ENCODE measurements around the gene DNAJB8. TPM values are rescaled to one million over a fixed set of nuclear protein-coding genes. Genes with fewer than 3 reads are reported as not detected.

The DNAJB8 gene
- total RNA-seq, 1 experiment from 2014 or later: not detected

- Mint-ChIP-seq H3K27ac (no peak overlapping the region), H3K4me1 (peaks cover 18 to 26% of the 10 kb centered on the region in 2 experiments), H3K4me3 (no peak overlapping the region), H3K36me3 (ENCODE audit: insufficient read depth in 1 of 3, low read depth in 3 of 3) (no peaks in the 10 kb centered on the region), H3K27me3 (ENCODE audit: low read depth) (peaks cover 66% of the 10 kb centered on the region), H3K9me3 (no peaks in the 10 kb centered on the region)
- H3K9me3 ChIP-seq (ENCODE audit: control insufficient read depth, low read depth, low read length): no peaks in the 10 kb centered on the region
- no peak overlapping the region; the same call in 1 of the 2 replicates for H3K14ac ChIP-seq (ENCODE audit: insufficient read depth, low read length)
- no peak overlapping the region for H4K91ac ChIP-seq (ENCODE audit: insufficient read length, low read depth, low read length)
- H4K8ac ChIP-seq (replicated peaks; ENCODE audit: insufficient read length, low read depth, low read length): no peak overlapping the region
- no peak overlapping the region for H3K27ac ChIP-seq (ENCODE audit: insufficient read length, low read depth, low read length)
- peaks cover 10% of the 10 kb centered on the region; the same call in 1 of the 2 replicates for H3K27me3 ChIP-seq (ENCODE audit: insufficient read depth, low read length)
- no peak overlapping the region for H3K18ac ChIP-seq (ENCODE audit: insufficient read length, low read depth, low read length)
- H4K20me1 ChIP-seq (ENCODE audit: control insufficient read depth, insufficient read depth, insufficient read length): no peaks in the 10 kb centered on the region
- H2AFZ ChIP-seq (ENCODE audit: low read length): no peak overlapping the region
- H3K4me1 ChIP-seq (ENCODE audit: insufficient read depth, low read length): no peaks in the 10 kb centered on the region; the same call in 1 of the 2 replicates
- no peak overlapping the region for H2BK120ac ChIP-seq (ENCODE audit: low read depth, low read length, poor library complexity, severe bottlenecking)
- no peak overlapping the region for H3K23ac ChIP-seq (ENCODE audit: insufficient read length, low read depth, low read length)
- H2AK5ac ChIP-seq (ENCODE audit: insufficient read length, low read length): no peak overlapping the region
- no peaks in the 10 kb centered on the region for H3K79me1 ChIP-seq (ENCODE audit: insufficient read depth, low read depth, low read length, poor library complexity, severe bottlenecking)
- H3K4me2 ChIP-seq (ENCODE audit: insufficient read depth, insufficient read length, low read length): no peak overlapping the region
- no CpG with 5 or more reads among the region's 23 CpGs for WGBS (ENCODE audit: extremely low coverage, insufficient read length, low lambda C conversion rate)
- no peaks in the 10 kb centered on the region for H3K79me2 ChIP-seq (ENCODE audit: insufficient read depth, low read length)
- no peak overlapping the region for H3T11ph ChIP-seq (ENCODE audit: low read length)
- H2BK12ac ChIP-seq (ENCODE audit: insufficient read length, low read depth, low read length): no peak overlapping the region
- H3K56ac ChIP-seq (ENCODE audit: insufficient read length, low read depth, low read length): no peak overlapping the region
- no peak for TF ChIP-seq CTCF (conservative IDR thresholded peaks at IDR 0.05)
- H3K9ac ChIP-seq (ENCODE audit: extremely low read depth, insufficient read length, low read length): no peak overlapping the region
- H2BK5ac ChIP-seq (ENCODE audit: insufficient read length, low read length): no peak overlapping the region
- H4K5ac ChIP-seq (ENCODE audit: insufficient read length, low read depth, low read length): no peak overlapping the region
- H2BK20ac ChIP-seq (ENCODE audit: low read depth, low read length, poor library complexity, severe bottlenecking): no peak overlapping the region
- no peak overlapping the region; the same call in 1 of the 2 replicates for H2BK15ac ChIP-seq (ENCODE audit: low read depth, low read length)
- peaks cover 4% of the 10 kb centered on the region for H3K23me2 ChIP-seq (ENCODE audit: insufficient read length, low read depth, low read length, poor library complexity, severe bottlenecking)
- no peak for DNase-seq
- H3K4ac ChIP-seq (ENCODE audit: low read depth, low read length): no peak overlapping the region
These were observed 41.4 kb downstream of the DNAJB8 start for GRCh38 chr3:128425142-128425845.

Measured in H9 (cell line).